ENCODE results near the gene CTNNA2. TPM values are rescaled to one million over a fixed set of nuclear protein-coding genes. Genes with fewer than 3 reads are reported as not detected.
"Not testable (repeated sequence)": the region's sequence is repeated elsewhere in the genome, so short reads cannot be mapped to it uniquely, and the experiment has no call there.

The CTNNA2 gene
- polyA plus RNA-seq, 4 donors: 3.1 to 5.2 (median 3.7) TPM

GRCh38 chr2:80167284-80167808 lies 654.5 kb downstream of the CTNNA2 start:
- no peak for DNase-seq (ENCODE audit: low read depth in 4 of 4, low spot score in 2 of 4)

GRCh38 chr2:80168037-80168436 lies 655.2 kb downstream of the CTNNA2 start:
- no peak for DNase-seq (ENCODE audit: low read depth in 4 of 4, low spot score in 2 of 4)

- no peak for DNase-seq (ENCODE audit: low read depth in 4 of 4, low spot score in 2 of 4)
Measured at GRCh38 chr2:80168801-80169200, 656.0 kb downstream of the CTNNA2 start.

- no peak for DNase-seq (ENCODE audit: low read depth in 4 of 4, low spot score in 2 of 4)
Measured at GRCh38 chr2:80169811-80170594, 657.2 kb downstream of the CTNNA2 start.

- no peak for DNase-seq (ENCODE audit: low read depth in 4 of 4, low spot score in 2 of 4)
Measured at GRCh38 chr2:80185091-80185490, 672.2 kb downstream of the CTNNA2 start.

- DNase-seq (ENCODE audit: low read depth in 4 of 4, low spot score in 2 of 4): no peak
Measured at GRCh38 chr2:80186262-80186661, 673.4 kb downstream of the CTNNA2 start.

- DNase-seq (ENCODE audit: low read depth in 4 of 4, low spot score in 2 of 4): no peak
Measured at GRCh38 chr2:80187156-80187555, 674.3 kb downstream of the CTNNA2 start.

- DNase-seq (ENCODE audit: low read depth in 4 of 4, low spot score in 2 of 4): no peak
Measured at GRCh38 chr2:80190166-80190565, 677.3 kb downstream of the CTNNA2 start.

- no peak for DNase-seq (ENCODE audit: low read depth in 4 of 4, low spot score in 2 of 4)
Measured at GRCh38 chr2:80193566-80193965, 680.7 kb downstream of the CTNNA2 start.

- DNase-seq (ENCODE audit: low read depth in 4 of 4, low spot score in 2 of 4): no peak
Measured at GRCh38 chr2:80195034-80195433, 682.2 kb downstream of the CTNNA2 start.

GRCh38 chr2:80198042-80198441 lies 685.2 kb downstream of the CTNNA2 start:
- no peak for DNase-seq (ENCODE audit: low read depth in 4 of 4, low spot score in 2 of 4)

- no peak for DNase-seq (ENCODE audit: low read depth in 4 of 4, low spot score in 2 of 4)
Measured at GRCh38 chr2:80199504-80199903, 686.7 kb downstream of the CTNNA2 start.

- DNase-seq (ENCODE audit: low read depth in 4 of 4, low spot score in 2 of 4): not testable (repeated sequence)
Measured at GRCh38 chr2:80203929-80204328, 691.1 kb downstream of the CTNNA2 start.

- no peak for DNase-seq (ENCODE audit: low read depth in 4 of 4, low spot score in 2 of 4)
Measured at GRCh38 chr2:80205498-80205897, 692.6 kb downstream of the CTNNA2 start.

- no peak for DNase-seq (ENCODE audit: low read depth in 4 of 4, low spot score in 2 of 4)
Measured at GRCh38 chr2:80209458-80209857, 696.6 kb downstream of the CTNNA2 start.

- DNase-seq (ENCODE audit: low read depth in 4 of 4, low spot score in 2 of 4): no peak
Measured at GRCh38 chr2:80217446-80217845, 704.6 kb downstream of the CTNNA2 start.

- DNase-seq (ENCODE audit: low read depth in 4 of 4, low spot score in 2 of 4): no peak
Measured at GRCh38 chr2:80222644-80223043, 709.8 kb downstream of the CTNNA2 start.

GRCh38 chr2:80231421-80231820 lies 718.6 kb downstream of the CTNNA2 start:
- DNase-seq (ENCODE audit: low read depth in 4 of 4, low spot score in 2 of 4): no peak

- DNase-seq (ENCODE audit: low read depth in 4 of 4, low spot score in 2 of 4): no peak
Measured at GRCh38 chr2:80233333-80233732, 720.5 kb downstream of the CTNNA2 start.

GRCh38 chr2:80238692-80239469 lies 726.0 kb downstream of the CTNNA2 start:
- DNase-seq (ENCODE audit: low read depth in 4 of 4, low spot score in 2 of 4): no peak

- no peak for DNase-seq (ENCODE audit: low read depth in 4 of 4, low spot score in 2 of 4)
Measured at GRCh38 chr2:80242355-80242910, 729.6 kb downstream of the CTNNA2 start.
